Nephron progenitor cell (in vitro differentiated cells): Measurements from ENCODE around the gene WIPI1.
"Not testable (repeated sequence)": the region's sequence is repeated elsewhere in the genome, so short reads cannot be mapped to it uniquely, and the experiment has no call there.

Source experiments
- DNase-seq: peaks from one replicate; pipeline ENCODE4 v3.0.0; 2021
- H3K27ac Mint-ChIP-seq: 2 replicates; pipeline ENCODE4 v1.8.0; 2021; ENCODE audit warnings: mild to moderate bottlenecking, moderate library complexity, mixed read lengths
- H3K27me3 Mint-ChIP-seq: 2 replicates; pipeline ENCODE4 v1.8.0; 2021; ENCODE audit warnings: mild to moderate bottlenecking, low read depth, mixed read lengths; ENCODE audit not compliant: poor library complexity
- H3K36me3 Mint-ChIP-seq: 2 replicates; pipeline ENCODE4 v1.8.0; 2021; ENCODE audit warnings: low read depth, mixed read lengths
- H3K4me1 Mint-ChIP-seq: 2 replicates; pipeline ENCODE4 v1.8.0; 2021; ENCODE audit warnings: mixed read lengths
- H3K4me3 Mint-ChIP-seq: 2 replicates; pipeline ENCODE4 v1.8.0; 2021; ENCODE audit warnings: mild to moderate bottlenecking, moderate library complexity, mixed read lengths
- H3K9me3 Mint-ChIP-seq: 2 replicates; pipeline ENCODE4 v1.8.0; 2021; ENCODE audit warnings: mild to moderate bottlenecking, moderate library complexity, mixed read lengths
- CTCF ChIP-seq: fragments of 200-600 bp; sonication (generic); IDR thresholded peaks from 2 replicates; pipeline ENCODE4 v1.5.0; 2021; ENCODE audit warnings: antibody characterized with exemption

Gene WIPI1

GRCh38 chr17:68379692-68380677 is 77.3 kb downstream of the WIPI1 start:
- Mint-ChIP-seq H3K4me3 (no peak overlapping the region), H3K27me3 (peaks cover 4% of the 10 kb centered on the region), H3K9me3 (no peaks in the 10 kb centered on the region), H3K27ac (no peak overlapping the region), H3K4me1 (peaks cover 61% of the 10 kb centered on the region), H3K36me3 (no peaks in the 10 kb centered on the region)
- TF ChIP-seq CTCF = no peak
- no peak for DNase-seq

GRCh38 chr17:68379177-68379510 is 78.2 kb downstream of the WIPI1 start:
- no peaks in the 10 kb centered on the region for H3K9me3 Mint-ChIP-seq
- no peak overlapping the region for H3K27ac Mint-ChIP-seq
- H3K27me3 Mint-ChIP-seq = peaks cover 4% of the 10 kb centered on the region
- H3K4me1 Mint-ChIP-seq = peaks cover 58% of the 10 kb centered on the region
- no peak overlapping the region for H3K4me3 Mint-ChIP-seq
- no peak for TF ChIP-seq CTCF
- H3K36me3 Mint-ChIP-seq = no peaks in the 10 kb centered on the region
- DNase-seq = no peak

GRCh38 chr17:68378268-68379176 is 78.8 kb downstream of the WIPI1 start:
- peak; percentile 28 for DNase-seq
- Mint-ChIP-seq H3K27ac (peak overlapping the region; percentile 94), H3K27me3 (peaks cover 4% of the 10 kb centered on the region), H3K4me3 (peak overlapping the region; percentile 70), H3K4me1 (peaks cover 52% of the 10 kb centered on the region), H3K9me3 (peaks cover 3% of the 10 kb centered on the region), H3K36me3 (no peaks in the 10 kb centered on the region)
- no peak for TF ChIP-seq CTCF

- TF ChIP-seq CTCF = no peak
- DNase-seq = no peak
- H3K9me3 Mint-ChIP-seq = peaks cover 5% of the 10 kb centered on the region
- H3K4me3 Mint-ChIP-seq = peak overlapping the region; percentile 13
- H3K27me3 Mint-ChIP-seq = peaks cover 4% of the 10 kb centered on the region
- no peaks in the 10 kb centered on the region for H3K36me3 Mint-ChIP-seq
- H3K4me1 Mint-ChIP-seq = peaks cover 47% of the 10 kb centered on the region
- peak overlapping the region; percentile 94 for H3K27ac Mint-ChIP-seq
Observed at GRCh38 chr17:68377771-68378267, 79.5 kb downstream of the WIPI1 start.

- H3K4me3 Mint-ChIP-seq, H3K27me3 Mint-ChIP-seq, DNase-seq, H3K27ac Mint-ChIP-seq, H3K36me3 Mint-ChIP-seq: not testable (repeated sequence)
- Mint-ChIP-seq H3K9me3 (peaks cover 11% of the 10 kb centered on the region), H3K4me1 (peaks cover 41% of the 10 kb centered on the region)
Observed at GRCh38 chr17:68376178-68376577, 81.1 kb downstream of the WIPI1 start.

GRCh38 chr17:68375566-68375965 is 81.7 kb downstream of the WIPI1 start:
- H3K27ac Mint-ChIP-seq = no peak overlapping the region
- DNase-seq = no peak
- TF ChIP-seq CTCF = no peak
- peaks cover 11% of the 10 kb centered on the region for H3K9me3 Mint-ChIP-seq
- peaks cover 35% of the 10 kb centered on the region for H3K4me1 Mint-ChIP-seq
- peaks cover 4% of the 10 kb centered on the region for H3K27me3 Mint-ChIP-seq
- H3K36me3 Mint-ChIP-seq = peaks cover 9% of the 10 kb centered on the region
- H3K4me3 Mint-ChIP-seq = no peak overlapping the region
